ENCODE results near the gene RASAL2.
"Not testable (repeated sequence)": the region's sequence is repeated elsewhere in the genome, so short reads cannot be mapped to it uniquely, and the experiment has no call there.

RASAL2 gene

GRCh38 chr1:178500936-178501554 is 407.1 kb downstream of the RASAL2 start:
- no peak for DNase-seq (ENCODE audit: low read depth in 1 of 2, low spot score in 1 of 2)

GRCh38 chr1:178501705-178502329 is 407.9 kb downstream of the RASAL2 start:
- DNase-seq (ENCODE audit: low read depth in 1 of 2, low spot score in 1 of 2): peak in 1 of 2 donors; percentile 24

- DNase-seq (ENCODE audit: low read depth in 1 of 2, low spot score in 1 of 2): no peak
Measured at GRCh38 chr1:178502330-178502714, 408.4 kb downstream of the RASAL2 start.

GRCh38 chr1:178502856-178503255 is 409.0 kb downstream of the RASAL2 start:
- DNase-seq (ENCODE audit: low read depth in 1 of 2, low spot score in 1 of 2): no peak

- not testable (repeated sequence) for DNase-seq (ENCODE audit: low read depth in 1 of 2, low spot score in 1 of 2)
Measured at GRCh38 chr1:178503316-178503715, 409.4 kb downstream of the RASAL2 start.

GRCh38 chr1:178503849-178504248 is 409.9 kb downstream of the RASAL2 start:
- no peak for DNase-seq (ENCODE audit: low read depth in 1 of 2, low spot score in 1 of 2)

GRCh38 chr1:178504286-178504685 is 410.4 kb downstream of the RASAL2 start:
- DNase-seq (ENCODE audit: low read depth in 1 of 2, low spot score in 1 of 2): no peak

GRCh38 chr1:178506177-178506576 is 412.3 kb downstream of the RASAL2 start:
- DNase-seq (ENCODE audit: low read depth in 1 of 2, low spot score in 1 of 2): no peak

- no peak for DNase-seq (ENCODE audit: low read depth in 1 of 2, low spot score in 1 of 2)
Measured at GRCh38 chr1:178506669-178507068, 412.8 kb downstream of the RASAL2 start.

- no peak for DNase-seq (ENCODE audit: low read depth in 1 of 2, low spot score in 1 of 2)
Measured at GRCh38 chr1:178509414-178510007, 415.6 kb downstream of the RASAL2 start.

GRCh38 chr1:178510155-178510554 is 416.3 kb downstream of the RASAL2 start:
- no peak for DNase-seq (ENCODE audit: low read depth in 1 of 2, low spot score in 1 of 2)

- DNase-seq (ENCODE audit: low read depth in 1 of 2, low spot score in 1 of 2): no peak
Measured at GRCh38 chr1:178512566-178513277, 418.8 kb downstream of the RASAL2 start, which contains the start of gene TEX35. TEX35 (plus strand) TSS chr1:178513109; CDS start chr1:178513189, 80 bp downstream.

- DNase-seq (ENCODE audit: low read depth in 1 of 2, low spot score in 1 of 2): no peak
Measured at GRCh38 chr1:178513278-178513983, 419.5 kb downstream of the RASAL2 start.

- DNase-seq (ENCODE audit: low read depth in 1 of 2, low spot score in 1 of 2): no peak
Measured at GRCh38 chr1:178516110-178516509, 422.2 kb downstream of the RASAL2 start.

GRCh38 chr1:178518894-178519293 is 425.0 kb downstream of the RASAL2 start:
- no peak for DNase-seq (ENCODE audit: low read depth in 1 of 2, low spot score in 1 of 2)

GRCh38 chr1:178520803-178521202 is 426.9 kb downstream of the RASAL2 start:
- no peak for DNase-seq (ENCODE audit: low read depth in 1 of 2, low spot score in 1 of 2)

GRCh38 chr1:178521241-178521640 is 427.3 kb downstream of the RASAL2 start:
- DNase-seq (ENCODE audit: low read depth in 1 of 2, low spot score in 1 of 2): no peak

- no peak for DNase-seq (ENCODE audit: low read depth in 1 of 2, low spot score in 1 of 2)
Measured at GRCh38 chr1:178527117-178527516, 433.2 kb downstream of the RASAL2 start.

- no peak for DNase-seq (ENCODE audit: low read depth in 1 of 2, low spot score in 1 of 2)
Measured at GRCh38 chr1:178528228-178528952, 434.5 kb downstream of the RASAL2 start.

GRCh38 chr1:178528953-178529335 is 435.0 kb downstream of the RASAL2 start:
- no peak for DNase-seq (ENCODE audit: low read depth in 1 of 2, low spot score in 1 of 2)

Data from stimulated activated CD4-positive, alpha-beta T cell treated with anti-CD3 and anti-CD28 coated beads, Interleukin-15, amount 100 ng/mL, for 1 hour (primary cell).